Measurements from ENCODE around the gene TMCO4. TPM values are rescaled to one million over a fixed set of nuclear protein-coding genes. Genes with fewer than 3 reads are reported as not detected.

Gene TMCO4
- total and polyA plus RNA-seq, 10 of the 15 experiments (the other 5 are each of a cell fraction or from before 2014, with no cell fraction given) = 2.4 to 20.8 (median 13.0) TPM

DNA sequence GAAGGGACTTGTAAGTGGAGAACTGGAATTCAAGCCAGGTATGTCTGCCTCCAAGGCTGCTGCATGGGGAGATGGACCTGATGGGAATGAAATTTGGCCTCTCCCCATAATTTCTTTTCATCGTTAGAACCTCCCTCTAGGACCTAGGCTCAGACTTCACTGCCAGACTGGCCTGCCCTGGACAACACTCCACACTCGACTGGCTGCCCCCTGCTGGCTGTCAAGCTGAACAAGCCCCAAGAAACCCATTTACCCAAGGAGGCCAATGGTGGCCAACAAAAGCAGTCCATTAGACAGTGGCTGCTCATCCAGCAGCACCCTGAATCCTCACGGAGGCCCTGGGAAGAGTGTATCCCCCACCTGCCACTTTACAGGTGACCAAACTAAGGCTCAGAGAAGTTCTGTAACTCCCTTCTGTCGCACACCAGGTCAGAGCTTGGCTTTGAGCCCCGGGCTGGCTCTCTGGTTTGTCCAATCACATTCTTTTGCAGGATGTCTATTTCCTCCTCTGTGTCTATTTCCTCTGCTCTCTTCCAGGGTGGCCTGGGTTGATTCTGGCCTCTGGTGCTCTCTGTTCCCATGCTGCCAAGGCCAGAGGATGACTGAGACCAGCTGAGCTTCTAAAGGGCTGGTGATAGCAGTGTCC lies 11.6 kb upstream of the TMCO4 start:
- DNase-seq (ENCODE audit: low read depth, low spot score) = no peak
- Histone ChIP-seq H3K9ac (ENCODE audit: control insufficient read depth, insufficient read depth, low read length) (no peak overlapping the region), H3K9me3 (replicated peaks; ENCODE audit: control insufficient read depth, insufficient read depth, low read length) (no peaks in the 10 kb centered on the region), H3K4me1 (ENCODE audit: control insufficient read depth, insufficient read depth, low read length) (no peaks in the 10 kb centered on the region), H3K36me3 (ENCODE audit: control insufficient read depth in 2 of 2, insufficient read depth in 2 of 2, low read length in 1 of 2) (no peaks in the 10 kb centered on the region), H2AFZ (ENCODE audit: control insufficient read depth, low read depth, low read length) (no peak overlapping the region), H3K4me2 (ENCODE audit: control insufficient read depth, insufficient read depth) (no peak overlapping the region), H3K27me3 (replicated peaks in 1 of 2; ENCODE audit: control insufficient read depth in 2 of 2, insufficient read depth in 2 of 2, low read length in 1 of 2) (no peaks in the 10 kb centered on the region; a peak in 1 of 4 replicates), H3K27ac (ENCODE audit: control insufficient read depth, insufficient read depth) (no peak overlapping the region), H3K4me3 (no peak overlapping the region), H3K79me2 (ENCODE audit: control insufficient read depth, insufficient read depth, low read length) (no peaks in the 10 kb centered on the region), H4K20me1 (ENCODE audit: control insufficient read depth, insufficient read depth) (no peaks in the 10 kb centered on the region)
- ATAC-seq = peak; percentile 96
- peak; percentile 7 for FAIRE-seq
- intact Hi-C loops (cut with micrococcal nuclease; ENCODE audit: unreplicated experiment) (loop anchor here (1.0 kb wide), 3 partner anchors 49 to 150 kb away; no protein-coding TSS in a partner anchor), in situ Hi-C loops (cut with MboI) (no loop called here)
- ChIA-PET RAD21 (ENCODE audit: unreplicated experiment) (interaction anchor here (1.4 to 2.2 kb wide), 3 partner anchors 49 to 149 kb away, joined by 9 to 13 read pairs (median 10); no protein-coding TSS in a partner anchor), SMC1A (ENCODE audit: uncharacterized antibody, unreplicated experiment) (interaction anchor here (1.0 to 1.7 kb wide), 2 partner anchors 20 to 50 kb away, joined by 3 to 5 read pairs; no protein-coding TSS in a partner anchor), POLR2A (no interaction called here), CTCF (interaction anchor here (1.1 to 4.1 kb wide), 9 partner anchors 15 to 150 kb away, joined by 3 to 32 read pairs (median 5); no protein-coding TSS in a partner anchor)
- no TSS peak for BruUV-seq (replicated peaks)
- 19% methylated on average over 5 of the region's 5 CpGs for whole genome bisulfite sequencing (ENCODE audit: insufficient coverage, insufficient replicate concordance, low lambda C conversion rate, missing lambda C conversion rate)
- TF ChIP-seq, protein P1, sequence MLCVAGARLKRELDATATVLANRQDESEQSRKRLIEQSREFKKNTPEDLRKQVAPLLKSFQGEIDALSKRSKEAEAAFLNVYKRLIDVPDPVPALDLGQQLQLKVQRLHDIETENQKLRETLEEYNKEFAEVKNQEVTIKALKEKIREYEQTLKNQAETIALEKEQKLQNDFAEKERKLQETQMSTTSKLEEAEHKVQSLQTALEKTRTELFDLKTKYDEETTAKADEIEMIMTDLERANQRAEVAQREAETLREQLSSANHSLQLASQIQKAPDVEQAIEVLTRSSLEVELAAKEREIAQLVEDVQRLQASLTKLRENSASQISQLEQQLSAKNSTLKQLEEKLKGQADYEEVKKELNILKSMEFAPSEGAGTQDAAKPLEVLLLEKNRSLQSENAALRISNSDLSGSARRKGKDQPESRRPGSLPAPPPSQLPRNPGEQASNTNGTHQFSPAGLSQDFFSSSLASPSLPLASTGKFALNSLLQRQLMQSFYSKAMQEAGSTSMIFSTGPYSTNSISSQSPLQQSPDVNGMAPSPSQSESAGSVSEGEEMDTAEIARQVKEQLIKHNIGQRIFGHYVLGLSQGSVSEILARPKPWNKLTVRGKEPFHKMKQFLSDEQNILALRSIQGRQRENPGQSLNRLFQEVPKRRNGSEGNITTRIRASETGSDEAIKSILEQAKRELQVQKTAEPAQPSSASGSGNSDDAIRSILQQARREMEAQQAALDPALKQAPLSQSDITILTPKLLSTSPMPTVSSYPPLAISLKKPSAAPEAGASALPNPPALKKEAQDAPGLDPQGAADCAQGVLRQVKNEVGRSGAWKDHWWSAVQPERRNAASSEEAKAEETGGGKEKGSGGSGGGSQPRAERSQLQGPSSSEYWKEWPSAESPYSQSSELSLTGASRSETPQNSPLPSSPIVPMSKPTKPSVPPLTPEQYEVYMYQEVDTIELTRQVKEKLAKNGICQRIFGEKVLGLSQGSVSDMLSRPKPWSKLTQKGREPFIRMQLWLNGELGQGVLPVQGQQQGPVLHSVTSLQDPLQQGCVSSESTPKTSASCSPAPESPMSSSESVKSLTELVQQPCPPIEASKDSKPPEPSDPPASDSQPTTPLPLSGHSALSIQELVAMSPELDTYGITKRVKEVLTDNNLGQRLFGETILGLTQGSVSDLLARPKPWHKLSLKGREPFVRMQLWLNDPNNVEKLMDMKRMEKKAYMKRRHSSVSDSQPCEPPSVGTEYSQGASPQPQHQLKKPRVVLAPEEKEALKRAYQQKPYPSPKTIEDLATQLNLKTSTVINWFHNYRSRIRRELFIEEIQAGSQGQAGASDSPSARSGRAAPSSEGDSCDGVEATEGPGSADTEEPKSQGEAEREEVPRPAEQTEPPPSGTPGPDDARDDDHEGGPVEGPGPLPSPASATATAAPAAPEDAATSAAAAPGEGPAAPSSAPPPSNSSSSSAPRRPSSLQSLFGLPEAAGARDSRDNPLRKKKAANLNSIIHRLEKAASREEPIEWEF (IDR thresholded peaks at IDR 0.05; ENCODE audit: insufficient replicate concordance, low read depth, low read length) = no peak
- peak; percentile 60 for TF ChIP-seq RAD21 (IDR thresholded peaks at IDR 0.05; ENCODE audit: insufficient read depth, low read depth, low read length)
- peak; percentile 46; the same call in 1 of the 2 replicates for TF ChIP-seq YY1 (IDR thresholded peaks at IDR 0.05; ENCODE audit: low read depth, low read length)
- TF ChIP-seq SMC3 (IDR thresholded peaks at IDR 0.05; ENCODE audit: borderline replicate concordance, low read length) = peak; percentile 68
- TF ChIP-seq, protein P2, sequence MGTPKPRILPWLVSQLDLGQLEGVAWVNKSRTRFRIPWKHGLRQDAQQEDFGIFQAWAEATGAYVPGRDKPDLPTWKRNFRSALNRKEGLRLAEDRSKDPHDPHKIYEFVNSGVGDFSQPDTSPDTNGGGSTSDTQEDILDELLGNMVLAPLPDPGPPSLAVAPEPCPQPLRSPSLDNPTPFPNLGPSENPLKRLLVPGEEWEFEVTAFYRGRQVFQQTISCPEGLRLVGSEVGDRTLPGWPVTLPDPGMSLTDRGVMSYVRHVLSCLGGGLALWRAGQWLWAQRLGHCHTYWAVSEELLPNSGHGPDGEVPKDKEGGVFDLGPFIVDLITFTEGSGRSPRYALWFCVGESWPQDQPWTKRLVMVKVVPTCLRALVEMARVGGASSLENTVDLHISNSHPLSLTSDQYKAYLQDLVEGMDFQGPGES (IDR thresholded peaks at IDR 0.05) = no peak
- TF ChIP-seq, protein P3, sequence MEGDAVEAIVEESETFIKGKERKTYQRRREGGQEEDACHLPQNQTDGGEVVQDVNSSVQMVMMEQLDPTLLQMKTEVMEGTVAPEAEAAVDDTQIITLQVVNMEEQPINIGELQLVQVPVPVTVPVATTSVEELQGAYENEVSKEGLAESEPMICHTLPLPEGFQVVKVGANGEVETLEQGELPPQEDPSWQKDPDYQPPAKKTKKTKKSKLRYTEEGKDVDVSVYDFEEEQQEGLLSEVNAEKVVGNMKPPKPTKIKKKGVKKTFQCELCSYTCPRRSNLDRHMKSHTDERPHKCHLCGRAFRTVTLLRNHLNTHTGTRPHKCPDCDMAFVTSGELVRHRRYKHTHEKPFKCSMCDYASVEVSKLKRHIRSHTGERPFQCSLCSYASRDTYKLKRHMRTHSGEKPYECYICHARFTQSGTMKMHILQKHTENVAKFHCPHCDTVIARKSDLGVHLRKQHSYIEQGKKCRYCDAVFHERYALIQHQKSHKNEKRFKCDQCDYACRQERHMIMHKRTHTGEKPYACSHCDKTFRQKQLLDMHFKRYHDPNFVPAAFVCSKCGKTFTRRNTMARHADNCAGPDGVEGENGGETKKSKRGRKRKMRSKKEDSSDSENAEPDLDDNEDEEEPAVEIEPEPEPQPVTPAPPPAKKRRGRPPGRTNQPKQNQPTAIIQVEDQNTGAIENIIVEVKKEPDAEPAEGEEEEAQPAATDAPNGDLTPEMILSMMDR (IDR thresholded peaks at IDR 0.05 in 2 of 3, conservative IDR thresholded peaks at IDR 0.05 in 1 of 3; ENCODE audit: control insufficient read depth in 2 of 3, extremely low read depth in 1 of 3, insufficient read depth in 1 of 3, low read depth in 3 of 3, low read length in 3 of 3) = peak; percentile 71 to 76 (median 74)
